ENCODE results near the gene ROPN1.
"Not testable (repeated sequence)": the region's sequence is repeated elsewhere in the genome, so short reads cannot be mapped to it uniquely, and the experiment has no call there.

Gene ROPN1

GRCh38 chr3:123997543-123997942 lies 5.6 kb upstream of the ROPN1 start:
- DNase-seq (ENCODE audit: low spot score) = no peak

DNA sequence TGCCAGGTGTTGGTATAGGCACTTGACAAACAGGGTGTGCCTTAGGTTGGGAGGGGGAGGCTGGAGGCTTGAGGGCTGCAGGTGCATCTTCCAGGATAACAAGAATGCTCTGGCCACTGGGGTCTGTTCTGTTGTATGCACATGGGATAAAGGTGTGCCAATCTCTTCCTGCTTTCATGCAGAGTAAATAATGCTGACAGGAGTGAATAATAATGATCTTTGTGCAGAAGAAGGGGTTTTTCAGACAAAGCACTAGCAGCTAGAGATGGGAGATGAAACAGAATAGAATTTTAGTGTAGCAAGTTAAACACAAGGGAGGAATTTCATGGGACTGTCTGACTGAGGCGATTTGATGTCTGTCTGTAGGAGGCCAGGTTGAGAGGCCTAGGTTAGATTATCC lies 1.9 kb upstream of the ROPN1 start:
- DNase-seq (ENCODE audit: low spot score) = no peak

DNA sequence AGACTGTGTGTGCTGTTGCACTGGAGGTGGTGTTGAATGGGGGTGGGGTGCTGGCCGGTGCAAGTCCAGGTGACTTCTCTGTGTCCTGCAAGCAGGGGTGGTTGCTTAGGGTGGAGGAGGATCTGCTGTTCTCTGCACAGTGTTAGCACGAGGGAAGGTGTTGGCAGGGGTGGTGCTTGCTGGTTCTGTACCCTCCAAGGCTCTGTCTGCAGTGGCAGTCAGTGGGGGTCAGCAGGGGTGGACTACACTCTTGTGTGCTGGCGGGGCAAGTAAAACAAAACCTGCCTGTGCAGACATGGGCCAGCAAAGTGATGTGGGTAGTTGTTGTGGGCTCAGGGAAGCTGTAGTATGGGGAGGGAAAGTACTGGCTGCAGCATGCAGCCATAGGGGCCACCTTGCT lies 5.5 kb downstream of the ROPN1 start:
- DNase-seq (ENCODE audit: low spot score) = no peak

DNA sequence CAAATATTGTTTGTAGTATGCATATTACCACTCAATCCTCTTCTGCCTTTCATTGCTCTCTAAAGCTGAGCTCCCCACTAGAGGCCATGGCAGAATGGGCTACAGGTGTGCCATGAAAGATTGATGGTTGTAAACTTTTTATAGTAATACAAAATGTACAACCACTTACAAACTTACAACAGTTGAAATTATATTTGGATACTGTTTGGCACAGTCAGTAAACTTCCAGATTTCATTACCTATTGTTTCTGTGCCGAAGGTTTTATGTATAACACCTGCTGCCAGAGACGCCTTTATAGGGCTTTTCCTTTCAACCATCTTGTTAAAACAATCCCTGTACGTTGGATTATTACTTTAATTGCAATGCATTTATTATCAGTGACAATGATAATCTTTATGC lies 7.0 kb downstream of the ROPN1 start:
- DNase-seq (ENCODE audit: low spot score) = no peak

DNA sequence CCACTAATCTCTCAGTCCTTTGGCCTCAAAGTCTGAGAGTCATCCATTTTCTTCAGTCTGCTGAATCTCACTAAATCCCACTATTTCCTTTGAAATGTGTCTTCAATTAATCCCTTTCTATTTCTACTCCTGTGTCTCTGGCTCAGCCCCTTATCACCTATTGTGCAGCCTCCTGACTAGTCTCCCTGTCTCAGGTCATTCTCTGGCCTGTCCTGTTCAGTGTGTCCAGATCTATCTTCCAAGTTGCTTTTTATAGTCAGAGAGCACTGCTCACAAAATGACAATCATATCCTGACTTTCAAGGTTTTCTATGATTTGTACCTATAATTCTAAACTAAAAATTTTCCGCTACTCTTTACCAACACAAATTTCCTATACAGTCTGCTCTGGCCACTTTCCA lies 7.6 kb downstream of the ROPN1 start:
- DNase-seq (ENCODE audit: low spot score) = no peak

DNA sequence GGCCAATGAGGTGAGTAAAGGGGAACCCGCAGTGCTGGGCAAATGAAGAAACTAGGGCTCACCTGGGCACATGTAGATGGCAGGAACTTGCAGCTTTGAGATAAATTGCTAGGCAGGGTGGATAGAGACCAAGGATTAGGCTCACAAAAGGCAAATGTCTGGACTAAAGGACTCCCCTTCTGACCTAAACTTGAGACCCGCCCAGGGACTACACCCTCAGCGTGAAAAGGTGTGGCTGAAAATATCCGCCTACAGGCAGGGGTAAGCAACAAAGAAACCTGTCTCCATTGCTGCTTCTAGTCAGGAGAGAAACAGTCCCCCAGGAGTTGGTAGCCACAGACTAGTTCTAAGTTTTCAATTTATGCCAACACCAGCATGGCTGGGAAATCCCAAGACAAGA lies 10.6 kb downstream of the ROPN1 start:
- not testable (repeated sequence) for DNase-seq (ENCODE audit: low spot score)

- no peak for DNase-seq (ENCODE audit: low spot score)
These were observed 11.4 kb downstream of the ROPN1 start for GRCh38 chr3:123980539-123980938.

DNA sequence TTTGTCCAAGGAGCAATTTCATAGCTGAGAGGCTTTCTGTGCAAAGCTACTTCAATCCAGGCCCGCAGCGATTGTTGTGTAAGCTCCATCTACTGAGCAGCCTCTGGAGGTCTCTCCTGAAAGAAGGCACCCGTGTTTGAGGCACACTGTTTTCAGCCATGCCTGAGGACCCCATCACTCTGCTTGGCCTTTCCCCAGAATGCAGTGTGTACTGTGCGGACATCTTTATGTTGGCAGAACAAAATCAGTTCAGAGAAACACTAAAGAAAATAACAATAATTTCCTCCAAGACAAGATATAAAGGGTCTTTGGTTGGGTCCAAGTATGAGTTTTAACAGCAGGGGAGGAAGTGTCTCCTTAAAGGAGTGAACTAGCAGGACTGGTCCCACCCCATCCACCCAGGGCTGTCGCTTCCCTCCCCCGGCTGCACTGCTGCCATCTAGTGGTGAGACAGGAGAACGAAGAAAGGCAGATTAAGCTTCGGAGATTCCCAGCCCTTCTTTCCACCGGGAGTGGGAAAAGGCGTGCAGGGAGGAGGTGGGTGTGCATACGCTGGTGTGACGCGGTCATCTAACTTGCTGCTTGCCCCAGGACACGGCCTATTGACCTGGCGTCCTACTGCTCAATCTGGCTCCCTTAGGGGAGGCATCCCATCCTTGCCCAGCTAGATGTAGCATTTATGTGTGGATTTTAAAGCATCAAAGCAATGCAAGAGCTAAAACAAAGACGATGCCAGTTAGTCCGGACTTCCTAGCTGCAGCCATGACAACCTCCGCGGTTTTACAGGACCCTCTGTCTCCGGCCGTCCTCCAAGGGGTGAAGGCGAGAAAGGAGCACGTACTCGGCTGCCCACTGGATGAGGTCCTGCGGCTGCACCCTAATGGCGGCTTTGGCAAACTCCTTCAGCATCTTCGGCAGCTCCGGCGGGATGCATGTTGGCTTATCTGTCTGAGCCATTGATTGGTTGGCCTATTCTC lies 12.1 kb downstream of the ROPN1 start:
- DNase-seq (ENCODE audit: low spot score) = peak; percentile 25

DNA sequence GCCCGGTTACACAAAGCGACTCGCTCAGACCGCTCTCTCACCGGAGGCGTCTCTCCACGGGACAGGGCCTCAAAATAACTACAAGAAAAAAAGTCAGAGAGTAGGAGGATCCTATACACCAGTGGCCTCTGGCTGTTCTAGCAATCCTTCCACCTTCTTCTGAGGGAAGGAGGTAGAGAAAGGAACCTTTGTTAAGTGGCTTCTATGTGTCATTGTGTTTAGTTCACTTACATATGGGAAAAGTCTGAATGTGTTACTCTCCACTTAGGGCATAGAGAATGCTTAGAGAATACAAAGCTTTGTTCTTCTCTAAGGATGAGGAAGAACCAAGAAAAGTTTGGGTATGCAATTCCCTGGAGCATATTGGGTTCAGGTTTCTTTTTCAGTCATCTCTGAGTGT lies 15.0 kb downstream of the ROPN1 start:
- DNase-seq (ENCODE audit: low spot score) = not testable (repeated sequence)

GRCh38 chr3:123976181-123976898 lies 15.6 kb downstream of the ROPN1 start:
- not testable (repeated sequence) for DNase-seq (ENCODE audit: low spot score)

GRCh38 chr3:123975030-123975429 lies 16.9 kb downstream of the ROPN1 start:
- not testable (repeated sequence) for DNase-seq (ENCODE audit: low spot score)

- no peak for DNase-seq (ENCODE audit: low spot score)
These were observed 20.5 kb downstream of the ROPN1 start for GRCh38 chr3:123971406-123971805.

DNA sequence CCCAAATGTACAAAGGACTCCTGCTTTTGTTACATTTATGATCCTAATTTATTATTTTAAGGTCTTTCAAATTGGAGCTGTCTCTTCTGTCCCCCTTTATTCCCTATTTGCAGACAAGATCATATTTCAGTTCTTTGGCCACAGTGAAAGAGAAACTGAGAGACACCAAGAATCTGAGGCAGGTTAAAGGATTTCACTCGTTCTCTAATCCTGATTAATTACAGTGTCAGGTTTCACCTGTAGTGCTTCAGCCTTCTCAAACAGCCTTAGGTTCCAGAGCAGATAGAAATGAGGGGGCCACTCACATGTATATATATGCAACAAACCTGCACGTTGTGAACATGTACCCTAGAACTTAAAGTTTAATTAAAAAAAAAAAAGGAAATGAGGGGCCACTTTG lies 24.7 kb downstream of the ROPN1 start:
- DNase-seq (ENCODE audit: low spot score) = not testable (repeated sequence)

GRCh38 chr3:123966799-123967198 lies 25.1 kb downstream of the ROPN1 start:
- DNase-seq (ENCODE audit: low spot score) = not testable (repeated sequence)

- not testable (repeated sequence) for DNase-seq (ENCODE audit: low spot score)
These were observed 27.1 kb downstream of the ROPN1 start for GRCh38 chr3:123964793-123965192.

- DNase-seq (ENCODE audit: low spot score) = no peak
These were observed 30.4 kb downstream of the ROPN1 start for GRCh38 chr3:123961508-123961856.

- peak; percentile 96 for DNase-seq (ENCODE audit: low spot score)
These were observed 31.0 kb downstream of the ROPN1 start, which contains the start of gene CCDC14 for GRCh38 chr3:123960781-123961507. Gene CCDC14 (minus strand): TSS chr3:123961229. CDS start chr3:123961173, 56 bp downstream.

GRCh38 chr3:123953735-123954134 lies 38.2 kb downstream of the ROPN1 start:
- DNase-seq (ENCODE audit: low spot score) = no peak

DNA sequence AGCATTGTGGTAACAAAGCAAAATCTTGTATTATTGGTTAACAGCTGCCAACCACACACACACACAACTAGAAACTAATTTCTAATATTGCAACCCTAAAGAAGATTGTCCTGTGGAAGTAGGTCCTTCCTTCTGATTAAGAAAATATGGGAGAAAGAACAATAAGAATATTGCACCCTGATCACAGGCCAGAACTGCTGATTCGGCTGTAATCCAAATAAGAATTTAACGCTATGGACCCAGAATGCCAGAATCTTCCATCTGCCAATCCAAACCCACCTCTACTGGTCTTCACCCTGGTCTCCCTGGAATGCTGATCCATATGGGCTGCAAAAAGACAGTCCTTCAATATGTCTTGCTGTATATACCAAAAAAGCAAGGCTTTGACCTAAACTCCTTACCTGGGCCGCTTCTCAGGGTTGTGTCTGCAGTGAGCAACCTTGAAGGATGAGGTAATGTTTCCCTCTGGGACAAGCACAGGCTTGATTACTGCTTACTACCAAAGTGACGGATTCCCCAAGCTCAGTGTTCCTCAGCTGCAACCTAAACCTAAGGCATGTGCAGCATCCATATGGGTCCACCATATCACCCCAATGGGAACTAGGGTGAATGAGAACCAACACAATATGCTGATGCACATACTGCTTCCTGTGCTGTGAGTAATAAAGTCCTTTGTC lies 38.9 kb downstream of the ROPN1 start:
- DNase-seq (ENCODE audit: low spot score) = no peak

GRCh38 chr3:123951522-123952447 lies 40.1 kb downstream of the ROPN1 start:
- DNase-seq (ENCODE audit: low spot score) = no peak

- DNase-seq (ENCODE audit: low spot score) = no peak
These were observed 42.3 kb downstream of the ROPN1 start for GRCh38 chr3:123949641-123950040.

Measured in RKO (cell line).